Stimulated activated CD4-positive, alpha-beta T cell treated with anti-CD3 and anti-CD28 coated beads, Interleukin-2, amount 100 ng/mL, for 4 hours (primary cell): ENCODE data around the gene C1orf21.

Source experiments
- DNase-seq: peaks from one replicate; pipeline ENCODE4 v3.0.0-alpha.2; 2020; ENCODE audit warnings: low read depth

C1orf21 gene

DNA sequence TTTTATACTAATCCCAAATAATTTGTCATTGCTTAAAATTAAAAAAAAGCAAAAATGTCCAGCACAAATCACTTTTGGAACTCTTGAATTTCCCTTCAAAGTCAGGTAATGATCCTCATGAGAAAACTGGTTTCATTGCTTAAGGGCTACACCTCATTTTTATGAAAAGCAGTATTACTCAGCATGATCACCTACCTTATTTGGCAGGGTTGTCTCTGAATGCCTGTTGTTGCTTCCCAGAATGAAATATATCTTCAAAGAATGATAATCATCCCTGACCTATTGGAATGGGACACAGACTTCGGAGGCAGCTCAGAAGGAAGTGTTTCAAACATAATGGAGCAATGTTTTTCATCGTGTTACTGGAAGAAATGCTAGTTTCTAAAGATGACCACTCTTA lies 29.7 kb downstream of the C1orf21 start:
- DNase-seq, result no peak

DNA sequence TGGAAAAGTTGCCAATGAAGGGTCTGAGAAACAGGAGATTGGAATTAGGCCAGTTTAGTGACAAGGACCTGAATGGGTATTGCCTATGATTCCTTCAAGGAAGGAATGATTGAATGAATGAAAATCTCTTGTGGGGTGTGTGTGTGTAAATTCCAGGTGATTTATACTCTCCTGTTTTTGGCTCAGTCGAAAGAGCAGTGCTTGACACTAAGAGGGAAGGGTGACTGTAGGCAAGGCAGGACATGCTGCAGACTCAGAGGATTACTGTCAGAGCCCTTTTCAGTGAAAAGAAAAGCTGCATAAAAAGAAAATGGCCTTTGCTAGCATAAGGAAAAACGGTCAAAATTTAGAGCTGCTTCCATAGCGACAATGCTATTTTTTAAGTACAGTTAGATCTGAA lies 30.1 kb downstream of the C1orf21 start:
- DNase-seq, result no peak

DNA sequence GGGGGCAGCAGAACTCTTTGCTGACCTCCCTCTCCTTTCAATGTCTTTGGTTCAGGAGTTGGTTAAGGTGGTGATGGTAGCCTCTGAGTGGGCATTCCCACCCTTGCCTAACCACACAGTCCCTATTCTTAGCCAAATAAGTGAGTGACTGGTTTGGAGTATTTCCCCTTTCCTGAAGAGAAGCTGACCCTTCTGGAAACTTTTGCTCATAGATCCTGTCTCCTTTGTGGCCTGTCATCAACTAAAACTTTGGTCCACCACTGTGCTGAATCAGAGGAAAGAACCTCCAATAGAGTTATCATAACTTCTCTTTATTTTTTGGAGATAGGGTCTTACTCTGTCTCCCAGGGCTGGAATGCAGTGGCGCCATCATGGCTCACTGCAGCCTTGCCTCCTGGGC lies 31.1 kb downstream of the C1orf21 start:
- no peak for DNase-seq

- no peak for DNase-seq
These were observed 32.0 kb downstream of the C1orf21 start for GRCh38 chr1:184418652-184419349.

DNA sequence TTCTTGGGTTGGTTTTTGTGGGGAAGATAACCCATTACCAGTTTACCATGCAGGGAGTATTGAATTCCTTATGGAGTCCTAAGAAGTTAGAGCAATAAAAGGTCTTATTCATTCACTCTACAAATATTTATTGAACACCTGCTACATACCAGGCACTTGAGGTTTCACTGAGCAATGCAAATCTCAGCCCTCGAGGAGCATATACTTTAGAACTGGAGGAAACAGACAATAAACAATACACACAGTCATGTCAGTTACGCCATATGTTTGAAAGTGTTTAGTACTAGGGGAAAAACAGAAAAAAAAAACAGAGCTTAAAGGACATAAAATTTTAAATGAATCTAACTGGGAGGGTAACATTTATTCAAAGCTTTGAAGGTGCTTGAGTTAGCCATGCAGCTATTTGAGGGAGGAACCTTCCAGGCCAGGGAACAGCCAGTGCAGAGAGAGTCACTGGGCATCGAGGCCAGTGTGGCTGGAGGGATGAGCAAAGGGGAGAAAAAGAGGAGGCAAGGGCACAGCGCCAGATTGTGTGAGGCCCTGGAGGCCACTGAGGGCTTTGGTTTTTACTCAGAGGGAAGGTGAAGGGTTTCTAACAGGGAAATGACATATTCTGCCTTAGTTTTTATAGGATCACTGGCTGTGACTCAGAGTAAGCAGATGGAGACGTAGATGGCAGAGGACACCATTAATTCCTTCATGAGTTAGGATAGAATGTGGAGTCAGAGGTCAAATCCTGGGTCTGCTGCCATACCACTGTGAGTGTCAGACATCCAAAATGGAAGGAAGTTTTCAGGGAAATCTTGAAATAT lies 32.7 kb downstream of the C1orf21 start:
- no peak for DNase-seq

DNA sequence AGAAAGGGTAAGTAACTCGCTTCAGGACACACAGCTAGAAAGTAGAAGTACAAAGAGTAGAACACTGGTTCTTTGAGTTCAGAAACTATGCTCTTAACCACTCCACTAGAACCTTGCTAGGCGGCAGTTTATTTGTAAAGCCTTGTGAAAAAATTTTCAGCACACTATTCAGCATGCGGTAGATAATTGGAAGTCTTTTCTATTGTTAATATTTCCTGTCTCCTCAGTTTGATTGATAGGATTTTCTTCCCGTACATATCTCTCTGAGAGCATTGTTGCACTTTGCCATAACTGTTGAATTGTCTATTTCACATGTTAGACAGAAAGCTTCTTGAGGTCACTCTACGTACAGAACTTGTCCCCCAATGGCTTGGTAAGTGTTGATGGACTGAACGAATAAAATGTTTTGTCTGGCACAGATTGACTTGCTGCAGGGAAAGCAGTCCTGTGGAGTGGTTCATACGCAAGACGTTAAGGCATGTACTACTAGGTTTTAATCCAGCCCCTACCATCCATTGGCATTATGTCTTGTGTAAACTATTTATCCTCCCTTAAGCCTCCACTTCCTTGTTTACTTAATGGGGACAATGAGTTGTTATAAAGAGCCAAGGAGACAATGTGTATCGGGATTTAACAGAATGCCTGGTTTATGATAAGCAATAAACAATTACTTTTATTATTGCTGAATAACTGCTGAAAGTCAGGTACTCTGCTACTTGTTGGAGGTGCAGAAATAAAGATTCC lies 35.8 kb downstream of the C1orf21 start:
- no peak for DNase-seq

DNA sequence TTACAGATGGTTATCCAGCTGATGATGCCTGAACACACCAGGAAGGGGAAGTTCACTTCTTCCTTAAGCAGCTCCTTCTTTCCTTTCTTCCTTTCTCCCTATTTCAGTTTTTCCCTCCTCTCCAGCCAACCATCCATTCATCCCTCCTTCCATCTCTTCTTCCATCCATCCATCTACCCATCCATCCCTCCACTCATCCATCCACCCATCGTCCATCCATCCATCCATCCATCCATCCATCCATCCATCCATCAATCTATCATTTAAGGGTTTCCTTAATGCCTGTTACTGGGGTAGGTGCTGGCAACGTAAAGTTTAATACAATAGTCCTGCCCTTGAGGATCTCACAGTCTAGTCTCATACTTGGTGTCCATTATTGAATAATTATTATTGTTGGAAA lies 36.8 kb downstream of the C1orf21 start:
- DNase-seq, result no peak

DNA sequence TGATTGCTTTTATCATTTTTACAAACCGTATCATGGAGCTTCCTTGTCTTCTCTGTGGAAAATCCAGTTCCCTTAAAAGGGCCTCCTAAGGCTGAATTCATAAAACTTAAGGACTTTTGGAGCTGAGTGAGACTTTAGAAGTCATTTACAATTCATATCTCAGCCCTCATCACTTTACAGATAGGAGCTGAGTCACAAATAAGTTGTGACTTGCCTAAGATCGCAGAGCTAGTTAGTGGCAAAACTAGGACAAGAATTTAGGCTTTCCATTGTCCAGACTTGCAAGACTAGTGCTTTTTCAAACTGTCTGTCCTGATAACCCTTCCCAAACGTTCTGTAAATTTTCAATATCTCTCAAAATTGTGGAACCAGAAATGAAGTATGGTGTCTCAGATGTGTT lies 37.3 kb downstream of the C1orf21 start:
- DNase-seq, result no peak

DNA sequence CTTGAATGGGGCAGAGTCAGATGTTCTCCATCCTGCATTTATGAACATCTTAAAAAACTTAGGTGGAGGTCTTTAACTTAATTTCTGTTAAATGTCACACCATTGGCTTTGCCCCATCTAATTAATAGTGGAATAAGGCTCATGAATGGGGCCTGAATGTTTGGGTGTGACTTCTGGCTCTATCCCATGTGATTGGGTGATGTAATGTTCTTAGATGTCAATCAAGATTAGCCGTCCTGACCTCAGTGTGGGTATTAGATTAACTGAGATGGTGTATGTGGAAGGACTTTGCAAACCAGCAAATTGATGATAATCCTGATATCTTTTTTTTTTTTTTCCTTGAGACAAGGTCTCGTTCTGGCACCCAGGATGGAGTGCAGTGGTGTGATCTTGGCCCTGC lies 38.1 kb downstream of the C1orf21 start:
- DNase-seq, result no peak

GRCh38 chr1:184425449-184426277 lies 38.8 kb downstream of the C1orf21 start:
- no peak for DNase-seq

- DNase-seq, result no peak
These were observed 39.4 kb downstream of the C1orf21 start for GRCh38 chr1:184426278-184426674.

DNA sequence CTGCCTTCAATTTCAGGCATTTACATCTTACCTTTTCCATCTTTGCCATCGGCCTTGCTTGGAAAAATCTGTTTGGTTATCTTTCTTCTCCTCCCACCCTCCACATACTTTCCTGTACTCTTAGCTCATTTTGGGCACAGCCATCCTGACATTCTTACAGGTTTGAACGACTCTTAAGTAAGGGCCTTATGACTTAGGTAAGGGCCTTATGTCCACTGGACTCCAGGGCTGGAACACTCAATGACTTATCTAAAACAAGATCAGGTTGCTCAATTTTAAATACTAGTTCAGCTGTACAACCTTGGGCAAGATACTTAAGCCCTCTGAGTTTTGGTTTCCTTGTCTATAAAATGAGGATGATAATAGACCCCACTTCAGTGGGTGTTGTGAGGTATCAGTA lies 40.9 kb downstream of the C1orf21 start:
- DNase-seq, result no peak

DNA sequence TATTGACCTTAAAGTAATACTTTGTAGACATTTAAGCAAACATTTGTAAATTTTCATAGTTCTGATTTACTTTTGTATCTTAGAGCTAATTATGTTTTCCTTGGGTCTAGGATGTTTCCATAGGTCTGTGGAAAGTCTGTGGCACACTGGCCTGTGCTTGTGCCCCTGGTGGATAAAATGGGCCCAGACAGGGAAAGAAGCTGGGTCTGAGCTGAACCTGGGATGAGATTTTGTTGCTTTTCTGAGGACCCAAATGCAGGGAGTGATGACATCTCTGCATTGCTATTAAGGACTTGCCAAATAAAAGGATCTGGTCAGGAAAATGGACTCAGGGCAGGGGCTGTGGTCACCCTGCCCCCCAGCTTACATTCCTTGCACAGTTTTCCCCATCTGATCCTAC lies 41.8 kb downstream of the C1orf21 start:
- no peak for DNase-seq

- no peak for DNase-seq
These were observed 42.5 kb downstream of the C1orf21 start for GRCh38 chr1:184429335-184429734.

- DNase-seq, result no peak
These were observed 47.2 kb downstream of the C1orf21 start for GRCh38 chr1:184433956-184434502.

DNA sequence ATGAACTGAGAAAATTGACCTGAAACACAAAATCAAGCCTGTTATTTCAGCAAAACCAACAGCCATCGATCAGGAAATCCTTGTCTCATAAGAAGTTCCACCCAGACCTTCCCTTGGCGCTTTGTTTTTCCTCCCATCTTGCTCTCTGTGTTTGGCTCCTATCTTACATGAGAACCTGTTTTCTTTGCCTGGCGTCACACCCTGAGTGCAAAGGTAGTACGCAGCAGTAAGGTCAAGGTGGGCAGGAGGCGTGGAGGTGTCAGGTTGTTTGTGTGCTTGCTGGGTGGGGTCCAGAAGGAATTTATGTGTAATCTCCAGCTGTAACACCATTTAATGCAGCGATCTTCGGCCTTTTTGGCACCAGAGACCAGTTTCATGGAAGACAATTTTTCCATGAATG lies 50.5 kb downstream of the C1orf21 start:
- DNase-seq, result no peak

- no peak for DNase-seq
These were observed 51.5 kb downstream of the C1orf21 start for GRCh38 chr1:184438363-184438762.

DNA sequence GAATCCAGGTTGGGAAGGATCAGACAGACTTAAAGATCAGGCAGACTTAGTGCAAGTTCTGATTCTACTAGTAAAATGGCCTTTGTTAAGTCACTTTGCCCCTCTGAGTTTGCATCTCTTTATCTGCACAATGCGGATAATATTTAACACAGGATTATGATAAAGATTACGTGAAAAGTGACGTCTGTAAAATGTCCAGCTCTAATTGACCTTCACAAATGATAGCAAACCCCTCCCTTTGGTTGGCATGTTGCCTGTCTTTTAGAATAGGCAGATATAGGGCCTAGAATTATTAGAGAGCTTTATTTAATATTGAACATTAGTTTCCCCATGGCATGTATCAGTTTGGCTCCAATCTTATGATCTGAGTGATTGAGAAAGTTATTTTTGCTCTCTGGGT lies 55.4 kb downstream of the C1orf21 start:
- DNase-seq, result no peak

DNA sequence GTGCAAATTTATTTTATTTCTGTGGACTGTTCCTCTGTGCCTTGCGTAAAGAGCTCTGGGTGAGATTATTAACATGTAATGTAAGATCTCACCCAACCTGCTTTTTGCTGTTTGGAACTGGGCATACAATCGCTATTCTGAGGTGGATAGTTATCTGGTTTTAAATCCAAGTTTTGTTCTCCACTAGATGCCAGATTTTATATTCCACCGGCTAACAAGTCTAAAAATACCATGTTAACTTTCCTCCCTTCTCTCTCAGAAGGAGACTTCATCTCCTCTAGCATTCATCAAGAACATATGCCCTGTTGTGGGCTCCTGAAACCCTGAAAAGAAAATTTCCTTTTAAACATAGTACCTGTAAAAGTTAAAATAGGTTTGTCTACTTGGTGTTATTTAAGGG lies 56.4 kb downstream of the C1orf21 start:
- no peak for DNase-seq

GRCh38 chr1:184443624-184444023 lies 56.8 kb downstream of the C1orf21 start:
- no peak for DNase-seq

DNA sequence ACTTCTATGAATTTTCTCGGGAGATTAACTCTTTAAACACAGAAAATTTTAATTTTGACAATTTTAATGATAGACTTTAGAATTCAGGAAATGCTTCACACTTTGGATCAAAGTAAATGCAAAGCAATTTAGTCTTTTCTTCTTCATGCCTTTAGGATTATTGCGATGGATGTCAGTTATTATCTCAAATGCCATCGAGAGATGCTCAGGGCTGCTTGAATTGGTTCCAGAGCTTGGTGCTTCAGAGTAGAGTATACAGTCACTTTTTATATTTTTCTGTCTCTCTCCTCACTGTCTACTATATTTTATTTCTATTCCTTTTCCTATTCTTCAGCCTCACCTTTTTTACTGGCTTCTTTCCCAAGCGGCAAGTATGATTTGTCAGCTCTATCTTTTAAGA lies 59.2 kb downstream of the C1orf21 start:
- DNase-seq, result no peak

GRCh38 chr1:184447651-184448185 lies 60.9 kb downstream of the C1orf21 start:
- DNase-seq, result no peak
